HCT116 (cell line): ENCODE results near the gene MTHFS. TPM values are rescaled to one million over a fixed set of nuclear protein-coding genes. Genes with fewer than 3 reads are reported as not detected.

Experiments
- ATAC-seq: fragments of 200-7000 bp; cut with Tn5 transposase; 2 replicates; pipeline ENCODE4 v1.9.1; 2020; ENCODE audit warnings: mild to moderate bottlenecking, moderate library complexity
- BruUV-seq: library from RNA; stranded (reverse); fragments of 400-500 nt; replicated peaks from 2 replicates; lab custom pipeline; 2021; lab: Mats Ljungman, UMichigan
- CTCF ChIA-PET: fragments of 300-600 bp; sonication (Branson Sonifier 250); formaldehyde crosslinking; loops from one replicate; lab custom pipeline; 2021; ENCODE audit warnings: antibody characterized with exemption; lab: Charles Lee
- POLR2A ChIA-PET: fragments of 300-600, 350-600 bp; sonication (Branson Sonifier 250); formaldehyde crosslinking; loops from one replicate; lab custom pipeline; 2021; ENCODE audit warnings: antibody characterized with exemption; lab: Charles Lee
- RAD21 ChIA-PET, 2 experiments: fragments of 300-600 bp; sonication (Branson Sonifier 250); formaldehyde crosslinking; loops; one replicate each; lab custom pipeline; 2023; ENCODE audit warnings: low total read pairs in 2 of 2; ENCODE audit not compliant: uncharacterized antibody in 2 of 2, unreplicated experiment in 2 of 2, low non-redundant PET in 1 of 2; lab: Charles Lee
- DNase-seq: peaks from one replicate; pipeline ENCODE4 v3.0.0-alpha.2; 2010; ENCODE audit warnings: low read depth, low spot score
- H2AFZ ChIP-seq: fragments of 200-600 bp; shearing (Covaris generic), sonication (generic); 2 replicates; pipeline ENCODE4 v1.6.1; 2017; ENCODE audit warnings: low read depth, mixed run types, mixed read lengths, antibody characterized with exemption, low read length; ENCODE audit not compliant: poor library complexity, severe bottlenecking
- H3K27ac ChIP-seq: 2 replicates; pipeline ENCODE4 v1.5.1; 2012; ENCODE audit warnings: low read depth, low read length
- H3K27me3 ChIP-seq: fragments of 200-600 bp; sonication (generic); 2 replicates; pipeline ENCODE4 v1.6.1; 2016; ENCODE audit warnings: mixed run types, low read length, mixed read lengths; ENCODE audit not compliant: insufficient read depth
- H3K36me3 ChIP-seq, 2 experiments: fragments of 200-500 bp in 1 of 2; fragments of 200-600 bp in 1 of 2; sonication (Bioruptor generic) in 1 of 2; sonication (generic) in 1 of 2; 2 replicates each; pipeline versions ENCODE4 v1.5.1 to v1.6.1; 2014 to 2016; ENCODE audit warnings: low read length in 2 of 2, inconsistent platforms in 1 of 2, mixed read lengths in 1 of 2, mixed run types in 1 of 2; ENCODE audit not compliant: insufficient read depth in 2 of 2, control insufficient read depth in 1 of 2
- H3K4me1 ChIP-seq, 2 experiments: fragments of 200-600 bp in 1 of 2; sonication (generic) in 1 of 2; 2 replicates each; pipeline versions ENCODE4 v1.5.1 to v1.6.1; 2012 to 2017; ENCODE audit warnings: low read length in 2 of 2, inconsistent platforms in 1 of 2, mild to moderate bottlenecking in 1 of 2, mixed read lengths in 1 of 2, mixed run types in 1 of 2, moderate library complexity in 1 of 2; ENCODE audit not compliant: insufficient read depth in 2 of 2, control insufficient read depth in 1 of 2
- H3K4me2 ChIP-seq: fragments of 200-600 bp; sonication (generic); 2 replicates; pipeline ENCODE4 v1.6.1; 2017; ENCODE audit warnings: mixed run types, low read length, mixed read lengths
- H3K4me3 ChIP-seq, 2 experiments: fragments of 200-600 bp in 1 of 2; sonication (generic) in 1 of 2; replicated peaks in 1 of 2; 2 replicates each; pipeline ENCODE4 v1.5.1; 2011 to 2016; ENCODE audit warnings: low read length in 2 of 2, control low read depth in 1 of 2, low read depth in 1 of 2, mild to moderate bottlenecking in 1 of 2, mixed read lengths in 1 of 2, mixed run types in 1 of 2
- H3K79me2 ChIP-seq: fragments of 200-600 bp; sonication (generic); 2 replicates; pipeline ENCODE4 v1.6.1; 2017; ENCODE audit warnings: mild to moderate bottlenecking, mixed run types, low read length, moderate library complexity, mixed read lengths; ENCODE audit not compliant: insufficient read depth
- H3K9ac ChIP-seq: fragments of 200-600 bp; sonication (generic); 2 replicates; pipeline ENCODE4 v1.6.1; 2016; ENCODE audit warnings: low read length, mixed read lengths
- H3K9me2 ChIP-seq: fragments of 200-600 bp; sonication (generic), shearing (Covaris generic); 2 replicates; pipeline ENCODE4 v1.6.1; 2017; ENCODE audit warnings: mixed run types, mild to moderate bottlenecking, moderate library complexity; ENCODE audit not compliant: insufficient read depth
- H3K9me3 ChIP-seq, 2 experiments: fragments of 200-500 bp in 1 of 2; fragments of 200-600 bp in 1 of 2; sonication (Bioruptor generic) in 1 of 2; sonication (generic) in 1 of 2; 2 replicates each; pipeline ENCODE4 v1.6.1; 2014 to 2017; ENCODE audit warnings: low read length in 2 of 2, mixed read lengths in 2 of 2, inconsistent platforms in 1 of 2, low read depth in 1 of 2, mild to moderate bottlenecking in 1 of 2, mixed run types in 1 of 2, moderate library complexity in 1 of 2; ENCODE audit not compliant: control insufficient read depth in 1 of 2, insufficient read depth in 1 of 2
- H4K20me1 ChIP-seq: fragments of 200-600 bp; sonication (generic), shearing (Covaris generic); 2 replicates; pipeline ENCODE4 v1.6.1; 2017; ENCODE audit warnings: mixed run types, mild to moderate bottlenecking, moderate library complexity; ENCODE audit not compliant: insufficient read depth
- ATF3 ChIP-seq: IDR thresholded peaks from 2 replicates; pipeline ENCODE4 v1.6.1; 2012
- CBX3 ChIP-seq: IDR thresholded peaks from 2 replicates; pipeline ENCODE4 v1.6.1; 2012; ENCODE audit warnings: low read depth
- EGR1 ChIP-seq: IDR thresholded peaks from 2 replicates; pipeline ENCODE4 v1.6.1; 2012; ENCODE audit warnings: low read depth
- ELF1 ChIP-seq: IDR thresholded peaks from 2 replicates; pipeline ENCODE4 v1.6.1; 2012; ENCODE audit warnings: low read depth, borderline replicate concordance
- FOSL1 ChIP-seq: IDR thresholded peaks from 2 replicates; pipeline ENCODE4 v1.6.1; 2012; ENCODE audit warnings: low read depth
- RAD21 ChIP-seq: IDR thresholded peaks from 2 replicates; pipeline ENCODE4 v1.6.1; 2012; ENCODE audit warnings: low read depth, mild to moderate bottlenecking
- intact Hi-C: fragments of 100-400 bp; cut with micrococcal nuclease; formaldehyde crosslinking; loops from 2 replicates; pipeline ENCODE4 v1.10.0; 2022
- total RNA-seq: library from RNA; stranded (reverse); gene quantifications from one replicate; pipeline ENCODE4 v1.2.1, GENCODE V29; 2021; ENCODE audit not compliant: unreplicated experiment
- TF ChIP-seq, protein P1 (sequence below), 3 experiments: fragments of 200-600 bp in 1 of 3; sonication (generic) in 1 of 3; IDR thresholded peaks in 2 of 3; conservative IDR thresholded peaks in 1 of 3; 2 replicates each; pipeline ENCODE4 v1.5.1; 2012 to 2017; ENCODE audit warnings: low read depth in 2 of 3, low read length in 2 of 3, antibody characterized with exemption in 1 of 3, borderline replicate concordance in 1 of 3, control low read depth in 1 of 3, mild to moderate bottlenecking in 1 of 3, mixed read lengths in 1 of 3, mixed run types in 1 of 3, moderate library complexity in 1 of 3; ENCODE audit not compliant: insufficient read depth in 1 of 3
- TF ChIP-seq, protein P2 (sequence below): IDR thresholded peaks from 2 replicates; pipeline ENCODE4 v1.6.1; 2012
- TF ChIP-seq, protein P3 (sequence below): IDR thresholded peaks from 2 replicates; pipeline ENCODE4 v1.6.1; 2011; ENCODE audit warnings: mild to moderate bottlenecking, low read length, moderate library complexity; ENCODE audit not compliant: insufficient replicate concordance; ENCODE audit errors: extremely low read depth

The MTHFS gene
- total RNA-seq, 1 experiment from 2014 or later = 30.5 TPM

- H3K79me2 ChIP-seq = 0 out of 2 replicates have a peak, but pooled peaks cover 10% of the 10 kb centered on the region
- ChIA-PET CTCF (interaction anchor here (0.6 to 2.6 kb wide), 30 partner anchors 9 to 543 kb away, joined by 3 to 44 read pairs (median 3); partner anchors contain the start of gene TMED3), RAD21 (interaction anchor here (0.9 to 1.1 kb wide), 4 partner anchors 84 to 514 kb away, joined by 3 to 4 read pairs (median 4); no protein-coding TSS in a partner anchor), POLR2A (no interaction called here)
- ATAC-seq (peak; percentile 98), DNase-seq (peak; percentile 47)
- no peaks in the 10 kb centered on the region for H3K4me1 ChIP-seq
- H3K4me3 ChIP-seq = no peak overlapping the region
- H3K27ac ChIP-seq = no peak overlapping the region
- H3K4me2 ChIP-seq = no peak overlapping the region
- H3K9ac ChIP-seq = no peak overlapping the region
- no peaks in the 10 kb centered on the region for H3K9me2 ChIP-seq
- H3K27me3 ChIP-seq = no peaks in the 10 kb centered on the region
- TF ChIP-seq CBX3 (no peak), ATF3 (no peak), EGR1 (no peak), ELF1 (no peak), FOSL1 (no peak), RAD21 (peak; percentile 63)
- TF ChIP-seq, protein P1, sequence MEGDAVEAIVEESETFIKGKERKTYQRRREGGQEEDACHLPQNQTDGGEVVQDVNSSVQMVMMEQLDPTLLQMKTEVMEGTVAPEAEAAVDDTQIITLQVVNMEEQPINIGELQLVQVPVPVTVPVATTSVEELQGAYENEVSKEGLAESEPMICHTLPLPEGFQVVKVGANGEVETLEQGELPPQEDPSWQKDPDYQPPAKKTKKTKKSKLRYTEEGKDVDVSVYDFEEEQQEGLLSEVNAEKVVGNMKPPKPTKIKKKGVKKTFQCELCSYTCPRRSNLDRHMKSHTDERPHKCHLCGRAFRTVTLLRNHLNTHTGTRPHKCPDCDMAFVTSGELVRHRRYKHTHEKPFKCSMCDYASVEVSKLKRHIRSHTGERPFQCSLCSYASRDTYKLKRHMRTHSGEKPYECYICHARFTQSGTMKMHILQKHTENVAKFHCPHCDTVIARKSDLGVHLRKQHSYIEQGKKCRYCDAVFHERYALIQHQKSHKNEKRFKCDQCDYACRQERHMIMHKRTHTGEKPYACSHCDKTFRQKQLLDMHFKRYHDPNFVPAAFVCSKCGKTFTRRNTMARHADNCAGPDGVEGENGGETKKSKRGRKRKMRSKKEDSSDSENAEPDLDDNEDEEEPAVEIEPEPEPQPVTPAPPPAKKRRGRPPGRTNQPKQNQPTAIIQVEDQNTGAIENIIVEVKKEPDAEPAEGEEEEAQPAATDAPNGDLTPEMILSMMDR (IDR thresholded peaks at IDR 0.05 in 2 of 3, conservative IDR thresholded peaks at IDR 0.05 in 1 of 3; ENCODE audit: borderline replicate concordance in 1 of 3, insufficient read depth in 1 of 3, low read depth in 2 of 3, low read length in 2 of 3) = peak; percentile 63 to 98 (median 94); a peak in 5 of 6 replicates
- TF ChIP-seq, protein P2, sequence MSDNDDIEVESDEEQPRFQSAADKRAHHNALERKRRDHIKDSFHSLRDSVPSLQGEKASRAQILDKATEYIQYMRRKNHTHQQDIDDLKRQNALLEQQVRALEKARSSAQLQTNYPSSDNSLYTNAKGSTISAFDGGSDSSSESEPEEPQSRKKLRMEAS = peak; percentile 45; the same call in 1 of the 2 replicates
- TF ChIP-seq, protein P3, sequence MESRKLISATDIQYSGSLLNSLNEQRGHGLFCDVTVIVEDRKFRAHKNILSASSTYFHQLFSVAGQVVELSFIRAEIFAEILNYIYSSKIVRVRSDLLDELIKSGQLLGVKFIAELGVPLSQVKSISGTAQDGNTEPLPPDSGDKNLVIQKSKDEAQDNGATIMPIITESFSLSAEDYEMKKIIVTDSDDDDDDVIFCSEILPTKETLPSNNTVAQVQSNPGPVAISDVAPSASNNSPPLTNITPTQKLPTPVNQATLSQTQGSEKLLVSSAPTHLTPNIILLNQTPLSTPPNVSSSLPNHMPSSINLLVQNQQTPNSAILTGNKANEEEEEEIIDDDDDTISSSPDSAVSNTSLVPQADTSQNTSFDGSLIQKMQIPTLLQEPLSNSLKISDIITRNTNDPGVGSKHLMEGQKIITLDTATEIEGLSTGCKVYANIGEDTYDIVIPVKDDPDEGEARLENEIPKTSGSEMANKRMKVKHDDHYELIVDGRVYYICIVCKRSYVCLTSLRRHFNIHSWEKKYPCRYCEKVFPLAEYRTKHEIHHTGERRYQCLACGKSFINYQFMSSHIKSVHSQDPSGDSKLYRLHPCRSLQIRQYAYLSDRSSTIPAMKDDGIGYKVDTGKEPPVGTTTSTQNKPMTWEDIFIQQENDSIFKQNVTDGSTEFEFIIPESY = no peak
- BruUV-seq = no TSS peak
- H4K20me1 ChIP-seq = no peaks in the 10 kb centered on the region
- H2AFZ ChIP-seq = no peak overlapping the region
- no peaks in the 10 kb centered on the region; a peak in 1 of 4 replicates for H3K36me3 ChIP-seq
- intact Hi-C loops = loop anchor here (1.0 to 10.0 kb wide), 4 partner anchors 84 to 473 kb away; no protein-coding TSS in a partner anchor
- no peaks in the 10 kb centered on the region for H3K9me3 ChIP-seq
Measured at GRCh38 chr15:79853492-79854328, 43.1 kb downstream of the MTHFS start.
